Fibroblast of gingiva (primary cell): ENCODE data around the gene EP300.
A peak's percentile ranks its signal among the peaks of the same experiment; 100 is the strongest.
"Not testable (repeated sequence)": the region's sequence is repeated elsewhere in the genome, so short reads cannot be mapped to it uniquely, and the experiment has no call there.

Experiments used
- DNase-seq: peaks from one replicate; pipeline ENCODE4 v3.0.0-alpha.2; 2011; ENCODE audit warnings: low read depth

Gene EP300

GRCh38 chr22:41085842-41086241, 6.5 kb upstream of the EP300 start:
- no peak for DNase-seq

GRCh38 chr22:41091132-41092022, 1.0 kb upstream of the EP300 start:
- peak; percentile 99 for DNase-seq

GRCh38 chr22:41092847-41093411, 537 bp downstream of the EP300 start:
- peak; percentile 7 for DNase-seq

GRCh38 chr22:41094041-41094593, 1.7 kb downstream of the EP300 start:
- peak; percentile 22 for DNase-seq

- DNase-seq: no peak
These were observed 4.0 kb downstream of the EP300 start for GRCh38 chr22:41096391-41096790.

- DNase-seq: peak; percentile 22
These were observed 4.4 kb downstream of the EP300 start for GRCh38 chr22:41096841-41097240.

GRCh38 chr22:41099036-41099435, 6.6 kb downstream of the EP300 start:
- no peak for DNase-seq

GRCh38 chr22:41106122-41106968, 14.0 kb downstream of the EP300 start:
- DNase-seq: peak; percentile 58

- not testable (repeated sequence) for DNase-seq
These were observed 14.6 kb downstream of the EP300 start for GRCh38 chr22:41106969-41107325.

- no peak for DNase-seq
These were observed 18.6 kb downstream of the EP300 start for GRCh38 chr22:41110968-41111367.

GRCh38 chr22:41116342-41116741, 23.9 kb downstream of the EP300 start:
- DNase-seq: no peak

GRCh38 chr22:41117127-41117965, 25.0 kb downstream of the EP300 start:
- no peak for DNase-seq

- no peak for DNase-seq
These were observed 30.8 kb downstream of the EP300 start for GRCh38 chr22:41123151-41123550.

- DNase-seq: no peak
These were observed 31.7 kb downstream of the EP300 start for GRCh38 chr22:41124086-41124485.

GRCh38 chr22:41127451-41127850, 35.1 kb downstream of the EP300 start:
- DNase-seq: no peak

- no peak for DNase-seq
These were observed 36.2 kb downstream of the EP300 start for GRCh38 chr22:41128606-41129005.

GRCh38 chr22:41132550-41132949, 40.2 kb downstream of the EP300 start:
- peak; percentile 15 for DNase-seq

- DNase-seq: no peak
These were observed 48.1 kb downstream of the EP300 start for GRCh38 chr22:41140365-41140957.

- DNase-seq: not testable (repeated sequence)
These were observed 53.5 kb downstream of the EP300 start for GRCh38 chr22:41145921-41146320.

- DNase-seq: no peak
These were observed 54.2 kb downstream of the EP300 start for GRCh38 chr22:41146573-41146972.

GRCh38 chr22:41147722-41148121, 55.3 kb downstream of the EP300 start:
- no peak for DNase-seq
